ENCODE results near the gene CD28.

DNA sequence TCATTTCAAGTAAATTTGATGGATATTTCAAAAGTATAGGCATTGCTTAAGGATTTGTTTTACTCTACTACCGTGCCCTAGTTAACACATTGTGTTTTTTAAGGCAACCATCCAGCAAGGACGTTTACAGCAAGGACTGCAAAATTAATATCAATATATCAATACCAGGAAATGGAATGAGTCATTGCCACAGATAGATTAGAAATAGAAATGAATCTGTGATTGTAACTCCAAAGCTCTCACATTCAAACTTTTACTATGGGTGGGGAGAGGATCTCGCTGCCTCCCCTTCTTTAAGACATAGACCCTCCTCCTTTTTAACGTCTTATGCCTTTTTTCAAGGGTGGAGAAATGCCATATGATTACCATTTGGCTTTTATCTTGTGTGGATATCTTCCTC, 3.8 kb downstream of the CD28 start:
- TF ChIP-seq CTCF (IDR thresholded peaks at IDR 0.05) (no peak), POLR2A (IDR thresholded peaks at IDR 0.05) (no peak)

Measured in suprapubic skin (tissue), 3 donors.